Activated CD8-positive, alpha-beta memory T cell treated with anti-CD3 and anti-CD28 coated beads, Interleukin-2, amount 10 ng/mL, durations not matched to agents 7 days and 5 days (primary cell): ENCODE measurements around the gene PNPLA1. TPM values are rescaled to one million over a fixed set of nuclear protein-coding genes. Genes with fewer than 3 reads are reported as not detected.

Experiments
- ATAC-seq: fragments of 150-1000 bp; cut with Tn5 transposase; one replicate; pipeline ENCODE4 v1.10.0; 2021; ENCODE audit warnings: moderate library complexity
- CTCF ChIA-PET: fragments of 350-600 bp; sonication (Branson Sonifier 250); formaldehyde crosslinking; loops from one replicate; lab custom pipeline; 2021; ENCODE audit warnings: antibody characterized with exemption; lab: Charles Lee
- DNase-seq: peaks from one replicate; pipeline ENCODE4 v3.0.0-alpha.2; 2020
- H3K27ac Mint-ChIP-seq: one replicate; pipeline ENCODE4 v1.8.0; 2021; ENCODE audit warnings: mild to moderate bottlenecking, mixed read lengths
- H3K27me3 Mint-ChIP-seq: one replicate; pipeline ENCODE4 v1.8.0; 2021; ENCODE audit warnings: mixed read lengths
- H3K36me3 Mint-ChIP-seq: one replicate; pipeline ENCODE4 v1.8.0; 2021; ENCODE audit warnings: mild to moderate bottlenecking, mixed read lengths
- H3K4me1 Mint-ChIP-seq: one replicate; pipeline ENCODE4 v1.8.0; 2021; ENCODE audit warnings: mixed read lengths
- H3K4me3 Mint-ChIP-seq: one replicate; pipeline ENCODE4 v1.8.0; 2021; ENCODE audit warnings: mild to moderate bottlenecking, moderate library complexity, mixed read lengths
- H3K9me3 Mint-ChIP-seq: one replicate; pipeline ENCODE4 v1.8.0; 2022; ENCODE audit warnings: low read depth, mixed read lengths
- total RNA-seq, 2 experiments: library from RNA; stranded (reverse); gene quantifications; one replicate each; pipeline ENCODE4 v1.2.3, GENCODE V29; 2021

PNPLA1 gene
- total RNA-seq, 2 experiments from 2014 or later = not detected

DNA sequence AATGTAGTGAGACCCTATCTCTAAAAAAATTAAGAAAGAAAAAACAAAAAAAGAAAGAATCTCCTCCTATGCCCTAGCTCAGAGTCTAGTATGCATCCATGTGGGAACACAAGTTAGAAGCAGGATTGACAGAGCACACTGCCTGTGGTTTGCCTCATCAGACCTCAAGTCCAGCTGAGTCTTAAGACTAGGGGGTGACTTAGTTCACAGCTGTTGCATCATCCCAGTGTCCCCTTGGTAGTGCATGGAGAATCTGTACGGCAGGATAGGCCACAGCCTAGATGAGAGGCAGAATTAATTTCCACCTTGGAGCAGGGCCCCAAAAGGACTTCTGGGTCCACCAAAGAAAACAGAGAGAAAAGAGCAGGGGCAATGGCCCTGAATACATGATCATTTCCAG lies 13.7 kb downstream of the PNPLA1 start:
- Mint-ChIP-seq H3K9me3 (no peaks in the 10 kb centered on the region), H3K27ac (no peak overlapping the region), H3K36me3 (no peaks in the 10 kb centered on the region), H3K27me3 (peaks cover 71% of the 10 kb centered on the region), H3K4me1 (peaks cover 6% of the 10 kb centered on the region), H3K4me3 (no peak overlapping the region)
- CTCF ChIA-PET = interaction anchor here (1.3 kb wide), 1 partner anchor 57 kb away, joined by 3 read pairs; no protein-coding TSS in a partner anchor
- ATAC-seq (no peak), DNase-seq (no peak)

GRCh38 chr6:36284359-36284758 lies 14.5 kb downstream of the PNPLA1 start:
- Mint-ChIP-seq H3K27me3 (peaks cover 66% of the 10 kb centered on the region), H3K4me1 (peaks cover 6% of the 10 kb centered on the region), H3K36me3 (no peaks in the 10 kb centered on the region), H3K9me3 (no peaks in the 10 kb centered on the region), H3K27ac (no peak overlapping the region), H3K4me3 (no peak overlapping the region)
- DNase-seq = no peak
- CTCF ChIA-PET = no interaction called here
- ATAC-seq = no peak

DNA sequence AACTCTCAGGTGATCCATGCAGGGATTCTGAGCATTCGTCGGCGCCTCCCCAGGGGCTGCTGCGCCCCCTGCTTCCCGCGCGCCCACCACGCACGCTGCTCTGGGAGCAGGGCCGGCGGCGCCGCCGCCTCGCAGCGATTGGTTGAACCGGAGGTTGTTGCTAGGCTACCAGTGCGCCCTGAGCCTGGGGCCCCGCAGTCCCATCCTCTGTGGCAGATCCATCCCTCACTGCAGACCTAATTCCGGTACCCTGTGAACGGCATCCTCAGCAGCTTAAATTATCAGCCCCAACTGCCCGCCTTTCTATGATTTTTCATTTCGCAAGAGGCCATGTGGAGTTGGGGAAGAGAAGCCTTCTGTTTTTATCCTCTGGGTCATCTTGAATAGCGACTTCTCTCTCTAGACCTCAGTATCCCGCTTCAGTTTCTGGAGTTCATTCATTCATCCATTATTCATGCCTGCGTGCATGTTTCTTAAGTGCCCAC lies 15.4 kb downstream of the PNPLA1 start:
- H3K4me1 Mint-ChIP-seq = peaks cover 6% of the 10 kb centered on the region
- peaks cover 59% of the 10 kb centered on the region for H3K27me3 Mint-ChIP-seq
- ATAC-seq = no peak
- DNase-seq = no peak
- CTCF ChIA-PET = no interaction called here
- no peaks in the 10 kb centered on the region for H3K36me3 Mint-ChIP-seq
- H3K27ac Mint-ChIP-seq = no peak overlapping the region
- H3K9me3 Mint-ChIP-seq = no peaks in the 10 kb centered on the region
- no peak overlapping the region for H3K4me3 Mint-ChIP-seq

- Mint-ChIP-seq H3K27me3 (peaks cover 55% of the 10 kb centered on the region), H3K27ac (no peak overlapping the region), H3K9me3 (no peaks in the 10 kb centered on the region), H3K4me3 (no peak overlapping the region), H3K36me3 (no peaks in the 10 kb centered on the region), H3K4me1 (peaks cover 6% of the 10 kb centered on the region)
- no peak for DNase-seq
- CTCF ChIA-PET = interaction anchor here (1.2 to 3.5 kb wide), 2 partner anchors 15 to 17 kb away, joined by 4 to 21 read pairs; no protein-coding TSS in a partner anchor
- ATAC-seq = no peak
Observed at GRCh38 chr6:36285797-36286196, 15.9 kb downstream of the PNPLA1 start.

- peaks cover 45% of the 10 kb centered on the region for H3K27me3 Mint-ChIP-seq
- H3K4me1 Mint-ChIP-seq = peaks cover 6% of the 10 kb centered on the region
- no peak for ATAC-seq
- H3K27ac Mint-ChIP-seq = no peak overlapping the region
- DNase-seq = no peak
- H3K4me3 Mint-ChIP-seq = no peak overlapping the region
- H3K9me3 Mint-ChIP-seq = no peaks in the 10 kb centered on the region
- H3K36me3 Mint-ChIP-seq = no peaks in the 10 kb centered on the region
- CTCF ChIA-PET = interaction anchor here (1.2 to 3.5 kb wide), 2 partner anchors 14 to 16 kb away, joined by 4 to 21 read pairs; no protein-coding TSS in a partner anchor
Observed at GRCh38 chr6:36286858-36287257, 17.0 kb downstream of the PNPLA1 start.

GRCh38 chr6:36289281-36289878 lies 19.5 kb downstream of the PNPLA1 start:
- CTCF ChIA-PET = interaction anchor here (1.3 to 3.5 kb wide), 6 partner anchors 10 to 262 kb away, joined by 3 to 21 read pairs (median 4); partner anchors contain the start of gene MAPK14
- Mint-ChIP-seq H3K27me3 (peaks cover 30% of the 10 kb centered on the region), H3K27ac (no peak overlapping the region)

DNA sequence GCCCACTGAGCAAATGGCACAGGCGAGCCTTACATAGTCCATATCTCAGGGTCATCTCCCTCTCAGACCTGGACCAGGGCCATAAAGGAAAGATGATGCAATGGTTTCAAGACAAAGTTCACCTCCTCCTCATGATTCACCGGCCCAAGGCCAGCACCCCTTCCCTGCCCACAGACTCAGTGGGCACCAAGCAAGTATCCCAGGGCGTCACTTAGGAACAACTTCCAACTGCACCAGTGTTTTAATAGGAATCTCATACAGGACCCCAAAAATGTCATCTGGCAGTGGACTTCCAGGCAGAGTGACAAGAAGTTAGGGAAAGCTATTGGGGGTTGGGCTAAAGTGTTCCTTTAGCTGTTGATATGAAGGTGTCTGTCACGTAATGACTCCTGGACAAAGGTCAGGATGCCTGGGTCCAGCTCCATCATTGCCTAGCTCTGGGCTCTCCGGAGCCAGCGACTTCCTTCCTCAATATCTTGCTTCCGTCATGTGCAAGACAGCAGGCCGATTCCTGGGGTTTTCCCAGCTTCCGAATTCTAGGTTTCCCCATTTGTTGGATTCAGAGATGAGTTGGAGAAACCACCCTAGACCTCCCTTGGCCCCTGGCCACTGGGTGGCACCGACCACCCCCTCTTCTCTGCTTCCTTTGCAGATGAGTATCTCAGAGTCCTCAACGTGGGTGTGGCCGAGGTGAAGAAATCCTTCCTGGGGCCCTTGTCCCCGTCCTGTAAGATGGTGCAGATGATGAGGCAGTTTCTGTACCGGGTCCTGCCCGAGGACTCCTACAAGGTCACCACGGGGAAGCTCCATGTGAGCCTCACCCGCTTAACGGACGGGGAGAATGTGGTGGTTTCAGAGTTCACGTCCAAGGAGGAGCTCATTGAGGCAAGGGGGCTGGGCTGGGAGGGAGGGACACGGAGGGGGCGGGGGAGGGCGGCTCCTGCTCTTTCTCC lies 21.1 kb downstream of the PNPLA1 start:
- Mint-ChIP-seq H3K27ac (no peak overlapping the region), H3K4me1 (peaks cover 6% of the 10 kb centered on the region), H3K9me3 (no peaks in the 10 kb centered on the region), H3K27me3 (peaks cover 26% of the 10 kb centered on the region), H3K36me3 (no peaks in the 10 kb centered on the region), H3K4me3 (no peak overlapping the region)
- DNase-seq = no peak
- no peak for ATAC-seq
- CTCF ChIA-PET = interaction anchor here (1.1 to 2.1 kb wide), 3 partner anchors 12 to 50 kb away, joined by 3 to 13 read pairs (median 3); no protein-coding TSS in a partner anchor

More at GRCh38 chr6:36289281-36289878, 19.5 kb downstream of the PNPLA1 start:
- Mint-ChIP-seq H3K4me1 (peaks cover 6% of the 10 kb centered on the region), H3K4me3 (no peak overlapping the region), H3K36me3 (no peaks in the 10 kb centered on the region), H3K9me3 (no peaks in the 10 kb centered on the region)
- DNase-seq (no peak), ATAC-seq (no peak)

GRCh38 chr6:36292170-36292569 lies 22.3 kb downstream of the PNPLA1 start:
- no peaks in the 10 kb centered on the region for H3K9me3 Mint-ChIP-seq
- H3K4me1 Mint-ChIP-seq = peaks cover 6% of the 10 kb centered on the region
- CTCF ChIA-PET = interaction anchor here (1.1 to 1.3 kb wide), 3 partner anchors 11 to 153 kb away, joined by 3 read pairs; no protein-coding TSS in a partner anchor
- ATAC-seq (no peak), DNase-seq (no peak)
- H3K36me3 Mint-ChIP-seq = no peaks in the 10 kb centered on the region
- no peak overlapping the region for H3K27ac Mint-ChIP-seq
- no peak overlapping the region for H3K4me3 Mint-ChIP-seq
- H3K27me3 Mint-ChIP-seq = peaks cover 26% of the 10 kb centered on the region

GRCh38 chr6:36296240-36296639 lies 26.4 kb downstream of the PNPLA1 start:
- Mint-ChIP-seq H3K27ac (no peak overlapping the region), H3K27me3 (peaks cover 48% of the 10 kb centered on the region), H3K9me3 (no peaks in the 10 kb centered on the region), H3K4me3 (no peak overlapping the region), H3K36me3 (no peaks in the 10 kb centered on the region), H3K4me1 (no peaks in the 10 kb centered on the region)
- DNase-seq (no peak), ATAC-seq (no peak)
- CTCF ChIA-PET = interaction anchor here (0.6 kb wide), 1 partner anchor 188 kb away, joined by 3 read pairs; no protein-coding TSS in a partner anchor

- Mint-ChIP-seq H3K4me3 (no peak overlapping the region), H3K36me3 (no peaks in the 10 kb centered on the region), H3K27me3 (peaks cover 48% of the 10 kb centered on the region), H3K9me3 (no peaks in the 10 kb centered on the region), H3K4me1 (no peaks in the 10 kb centered on the region), H3K27ac (no peak overlapping the region)
- CTCF ChIA-PET = no interaction called here
- no peak for ATAC-seq
- no peak for DNase-seq
Observed at GRCh38 chr6:36297051-36297450, 27.2 kb downstream of the PNPLA1 start.

DNA sequence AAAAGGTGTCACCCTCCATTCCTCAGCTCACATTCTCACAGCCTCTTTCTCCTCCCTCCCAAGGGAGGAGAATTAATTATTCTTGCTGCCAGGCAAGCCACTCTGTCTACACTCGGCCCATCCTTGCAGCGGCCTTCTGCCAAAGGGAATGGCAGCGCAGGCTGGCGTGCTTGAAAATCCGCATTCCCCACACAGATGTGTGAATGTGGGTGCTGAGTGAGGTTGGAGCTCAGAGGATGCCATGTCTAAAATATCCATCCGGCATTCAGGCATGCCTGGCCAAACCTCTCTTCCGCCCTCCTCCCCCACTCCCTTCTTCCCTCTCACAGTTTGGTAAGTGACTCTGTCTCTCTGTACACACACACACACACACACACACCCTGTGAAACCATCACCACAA lies 27.7 kb downstream of the PNPLA1 start:
- Mint-ChIP-seq H3K27ac (no peak overlapping the region), H3K4me1 (no peaks in the 10 kb centered on the region), H3K27me3 (peaks cover 50% of the 10 kb centered on the region), H3K36me3 (no peaks in the 10 kb centered on the region), H3K4me3 (no peak overlapping the region), H3K9me3 (no peaks in the 10 kb centered on the region)
- no peak for DNase-seq
- ATAC-seq = no peak
- CTCF ChIA-PET = no interaction called here

DNA sequence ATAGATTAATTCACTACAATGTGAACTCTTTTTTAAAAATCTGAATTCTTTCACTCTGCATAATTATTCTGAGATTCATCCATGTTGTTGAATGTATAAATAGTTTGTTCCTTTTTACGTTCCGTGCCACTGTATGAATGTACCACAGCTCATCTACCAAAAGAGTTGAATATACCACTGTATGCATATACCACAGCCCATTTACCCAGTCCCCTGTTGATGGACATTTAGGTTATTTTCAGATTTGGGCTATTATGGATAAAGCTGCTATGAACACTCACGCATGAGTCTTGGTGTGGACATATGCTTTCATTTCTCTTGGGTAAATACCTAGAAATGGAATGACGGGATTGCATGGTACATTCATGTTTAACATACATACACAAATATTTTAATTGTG lies 28.2 kb downstream of the PNPLA1 start:
- Mint-ChIP-seq H3K4me3 (no peak overlapping the region), H3K36me3 (no peaks in the 10 kb centered on the region), H3K4me1 (no peaks in the 10 kb centered on the region), H3K9me3 (no peaks in the 10 kb centered on the region), H3K27me3 (peaks cover 50% of the 10 kb centered on the region), H3K27ac (no peak overlapping the region)
- DNase-seq (no peak), ATAC-seq (no peak)
- CTCF ChIA-PET = no interaction called here

- Mint-ChIP-seq H3K36me3 (no peaks in the 10 kb centered on the region), H3K27me3 (peaks cover 34% of the 10 kb centered on the region), H3K27ac (no peak overlapping the region), H3K4me1 (no peaks in the 10 kb centered on the region), H3K4me3 (no peak overlapping the region), H3K9me3 (no peaks in the 10 kb centered on the region)
- ATAC-seq (no peak), DNase-seq (no peak)
- CTCF ChIA-PET = interaction anchor here (0.7 to 2.7 kb wide), 6 partner anchors 15 to 471 kb away, joined by 3 to 40 read pairs (median 4); no protein-coding TSS in a partner anchor
Observed at GRCh38 chr6:36301085-36301658, 31.3 kb downstream of the PNPLA1 start.
